ENCODE data around the gene C22orf39.

Gene C22orf39

GRCh38 chr22:19419464-19420178 lies 27.9 kb downstream of the C22orf39 start:
- peak in 3 of 11 experiments; percentile 13 to 50 (median 46); a peak in 4 of 22 replicates for TF ChIP-seq Cebpa-rat (IDR thresholded peaks at IDR 0.05)
- Histone ChIP-seq H3K9me3 (replicated peaks in 1 of 11) (peaks cover 0 to 18% (median 15%) of the 10 kb centered on the region in 11 experiments; a peak in 19 of 22 replicates), H3K27ac (peak overlapping the region in 8 of 11 experiments; percentile 35 to 83 (median 68); a peak in 16 of 22 replicates), H3K27me3 (no peaks in the 10 kb centered on the region), H3K4me3 (no peak overlapping the region), H3K36me3 (peaks cover 18 to 43% (median 34%) of the 10 kb centered on the region in 11 experiments), H3K4me1 (peaks cover 17 to 40% (median 27%) of the 10 kb centered on the region in 10 experiments), H4K20me1 (peaks cover 62 to 100% (median 90%) of the 10 kb centered on the region in 11 experiments), H3K4me2 (peak overlapping the region; percentile 46 to 69 (median 56)), H3K9ac (peak overlapping the region in 7 of 11 experiments; percentile 2 to 59 (median 44); a peak in 9 of 22 replicates)

- Histone ChIP-seq H4K20me1 (peaks cover 62 to 100% (median 90%) of the 10 kb centered on the region in 11 experiments), H3K27me3 (no peaks in the 10 kb centered on the region), H3K27ac (peak overlapping the region in 8 of 11 experiments; percentile 3 to 83 (median 68); a peak in 15 of 22 replicates), H3K9ac (peak overlapping the region in 6 of 11 experiments; percentile 13 to 59 (median 48); a peak in 7 of 22 replicates), H3K4me3 (no peak overlapping the region), H3K36me3 (peaks cover 15 to 43% (median 31%) of the 10 kb centered on the region in 11 experiments), H3K4me2 (peak overlapping the region; percentile 46 to 69 (median 56)), H3K4me1 (peaks cover 17 to 34% (median 27%) of the 10 kb centered on the region in 10 experiments), H3K9me3 (replicated peaks in 1 of 11) (peaks cover 0 to 18% (median 15%) of the 10 kb centered on the region in 11 experiments; a peak in 19 of 22 replicates)
- peak in 2 of 11 experiments; percentile 11 to 14; a peak in 1 of 22 replicates for TF ChIP-seq Cebpa-rat (IDR thresholded peaks at IDR 0.05)
Observed at GRCh38 chr22:19419086-19419463, 28.4 kb downstream of the C22orf39 start.

- no peak overlapping the region for H3K4me2 ChIP-seq
- TF ChIP-seq Cebpa-rat (IDR thresholded peaks at IDR 0.05): no peak
- peaks cover 0 to 18% (median 14%) of the 10 kb centered on the region in 11 experiments; a peak in 19 of 22 replicates for H3K9me3 ChIP-seq (replicated peaks in 1 of 11)
- no peaks in the 10 kb centered on the region for H3K27me3 ChIP-seq
- H3K27ac ChIP-seq: no peak overlapping the region
- H3K9ac ChIP-seq: no peak overlapping the region
- peaks cover 53 to 98% (median 82%) of the 10 kb centered on the region in 11 experiments for H4K20me1 ChIP-seq
- H3K4me1 ChIP-seq: peaks cover 0 to 9% (median 0%) of the 10 kb centered on the region in 10 experiments; a peak in 5 of 20 replicates
- H3K4me3 ChIP-seq: no peak overlapping the region
- peaks cover 45 to 84% (median 75%) of the 10 kb centered on the region in 11 experiments for H3K36me3 ChIP-seq
Observed at GRCh38 chr22:19412923-19413322, 34.6 kb downstream of the C22orf39 start.

- no peak overlapping the region for H3K4me3 ChIP-seq
- peaks cover 0 to 14% (median 10%) of the 10 kb centered on the region in 11 experiments; a peak in 19 of 22 replicates for H3K9me3 ChIP-seq (replicated peaks in 1 of 11)
- H4K20me1 ChIP-seq: peaks cover 57 to 98% (median 82%) of the 10 kb centered on the region in 11 experiments
- H3K27me3 ChIP-seq: no peaks in the 10 kb centered on the region
- H3K27ac ChIP-seq: no peak overlapping the region
- peaks cover 49 to 84% (median 75%) of the 10 kb centered on the region in 11 experiments for H3K36me3 ChIP-seq
- H3K9ac ChIP-seq: no peak overlapping the region
- H3K4me1 ChIP-seq: peaks cover 0 to 9% (median 0%) of the 10 kb centered on the region in 10 experiments; a peak in 5 of 20 replicates
- no peak overlapping the region for H3K4me2 ChIP-seq
- no peak for TF ChIP-seq Cebpa-rat (IDR thresholded peaks at IDR 0.05)
Observed at GRCh38 chr22:19412478-19412877, 35.0 kb downstream of the C22orf39 start.

DNA sequence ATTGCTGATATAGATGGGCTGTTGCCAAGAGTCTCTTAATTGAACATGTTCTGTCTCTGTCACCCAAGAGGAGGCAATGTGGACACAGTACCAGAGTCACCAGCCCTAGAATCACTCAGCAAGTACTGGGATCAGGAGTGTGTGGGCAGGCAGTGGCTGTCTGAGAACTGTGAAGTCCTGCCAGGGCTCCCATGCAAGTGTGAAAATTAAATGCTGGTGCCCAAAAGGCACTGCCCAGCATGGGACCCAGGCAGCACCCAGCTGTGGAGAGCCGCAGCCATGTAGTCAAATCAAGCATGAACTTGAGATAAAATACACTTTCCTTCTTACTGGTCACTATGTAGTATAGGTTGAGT lies 35.8 kb downstream of the C22orf39 start:
- H3K27ac ChIP-seq: no peak overlapping the region
- no peak overlapping the region for H3K4me3 ChIP-seq
- H4K20me1 ChIP-seq: peaks cover 57 to 96% (median 77%) of the 10 kb centered on the region in 11 experiments
- no peaks in the 10 kb centered on the region for H3K27me3 ChIP-seq
- H3K4me1 ChIP-seq: peaks cover 0 to 9% (median 0%) of the 10 kb centered on the region in 10 experiments; a peak in 5 of 20 replicates
- H3K4me2 ChIP-seq: no peak overlapping the region
- H3K36me3 ChIP-seq: peaks cover 53 to 84% (median 75%) of the 10 kb centered on the region in 11 experiments
- H3K9me3 ChIP-seq (replicated peaks in 1 of 11): peaks cover 0 to 6% (median 2%) of the 10 kb centered on the region in 11 experiments; a peak in 13 of 22 replicates
- H3K9ac ChIP-seq: no peak overlapping the region
- no peak for TF ChIP-seq Cebpa-rat (IDR thresholded peaks at IDR 0.05)

DNA sequence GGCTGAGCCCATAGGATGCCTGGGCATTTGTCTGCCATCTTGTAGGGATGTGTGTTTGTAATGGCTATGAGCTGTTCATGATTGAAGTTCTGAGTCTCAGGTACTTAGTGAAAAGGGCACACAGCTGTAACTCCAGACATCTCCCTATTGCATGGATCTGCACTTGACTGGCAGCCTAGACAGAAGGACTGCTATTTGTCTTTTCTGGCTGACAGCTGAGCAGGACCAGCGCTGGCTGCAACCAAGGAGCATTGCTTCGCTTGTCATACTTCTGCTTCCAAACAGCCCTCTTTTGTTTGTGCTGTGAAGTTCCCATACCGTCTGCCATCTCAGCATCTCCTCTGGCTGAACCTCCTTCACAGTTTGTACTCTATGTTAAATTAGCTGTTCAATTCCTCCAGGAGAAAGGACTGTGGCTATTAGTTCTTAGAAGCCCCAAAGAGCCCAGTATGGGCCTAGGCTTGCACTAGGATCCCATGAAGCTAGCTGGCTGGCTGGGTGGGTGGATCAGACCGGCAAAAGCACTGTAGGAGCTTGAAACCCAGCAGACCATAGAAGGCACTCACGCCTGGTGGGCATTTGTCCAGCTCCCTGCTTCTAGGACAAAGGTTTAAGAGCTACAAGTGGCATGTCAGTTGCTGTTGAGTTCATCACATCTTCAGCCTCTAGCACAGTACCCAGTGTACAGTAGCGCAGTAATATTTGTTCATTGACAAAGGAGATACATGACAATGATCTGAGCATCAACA lies 36.4 kb downstream of the C22orf39 start:
- no peak overlapping the region; a peak in 1 of 22 replicates for H3K9ac ChIP-seq
- H3K4me3 ChIP-seq: no peak overlapping the region
- no peak for TF ChIP-seq Cebpa-rat (IDR thresholded peaks at IDR 0.05)
- peaks cover 0 to under 1% (median 0%) of the 10 kb centered on the region in 11 experiments; a peak in 2 of 22 replicates for H3K9me3 ChIP-seq (replicated peaks in 1 of 11)
- H3K4me1 ChIP-seq: peaks cover 0 to 9% (median 0%) of the 10 kb centered on the region in 10 experiments; a peak in 5 of 20 replicates
- peaks cover 53 to 96% (median 75%) of the 10 kb centered on the region in 11 experiments for H4K20me1 ChIP-seq
- H3K27me3 ChIP-seq: no peaks in the 10 kb centered on the region
- no peak overlapping the region for H3K27ac ChIP-seq
- H3K4me2 ChIP-seq: no peak overlapping the region
- peaks cover 53 to 84% (median 75%) of the 10 kb centered on the region in 11 experiments for H3K36me3 ChIP-seq

- no peak overlapping the region for H3K4me3 ChIP-seq
- 0 out of 22 replicates have a peak overlapping the region, but pooled peaks of 1 of the 11 experiments have one; percentile 11 for H3K9ac ChIP-seq
- no peak overlapping the region for H3K4me2 ChIP-seq
- H3K27me3 ChIP-seq: no peaks in the 10 kb centered on the region
- H3K36me3 ChIP-seq: peaks cover 78 to 98% (median 90%) of the 10 kb centered on the region in 11 experiments
- peaks cover 0 to 4% (median 0%) of the 10 kb centered on the region in 10 experiments; a peak in 5 of 20 replicates for H3K4me1 ChIP-seq
- no peak for TF ChIP-seq Cebpa-rat (IDR thresholded peaks at IDR 0.05)
- no peaks in the 10 kb centered on the region for H3K9me3 ChIP-seq (replicated peaks in 1 of 11)
- H4K20me1 ChIP-seq: peaks cover 28 to 80% (median 44%) of the 10 kb centered on the region in 11 experiments
- no peak overlapping the region for H3K27ac ChIP-seq
Observed at GRCh38 chr22:19407649-19408606, 39.6 kb downstream of the C22orf39 start.

DNA sequence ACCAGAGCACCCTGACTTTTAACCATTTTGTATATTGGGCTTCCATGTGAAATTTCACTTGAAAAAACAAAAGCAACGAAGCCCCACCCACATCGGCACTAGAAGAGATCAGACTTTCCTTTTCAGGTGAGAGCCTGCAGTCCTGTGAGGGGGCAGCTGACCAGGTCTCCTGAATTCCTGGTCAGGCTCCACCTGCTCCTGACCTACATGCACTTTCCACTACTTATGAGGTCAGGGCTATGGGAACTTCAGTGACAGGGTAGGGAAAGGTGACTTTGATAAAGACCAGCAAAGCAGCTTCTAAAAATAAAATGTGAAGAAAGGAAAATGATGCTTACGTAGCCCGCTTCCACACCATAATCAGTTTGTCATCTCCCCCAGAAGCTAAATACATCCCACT lies 40.7 kb downstream of the C22orf39 start:
- Histone ChIP-seq H3K4me3 (no peak overlapping the region), H4K20me1 (peaks cover 17 to 71% (median 34%) of the 10 kb centered on the region in 11 experiments), H3K9me3 (replicated peaks in 1 of 11) (no peaks in the 10 kb centered on the region), H3K27me3 (no peaks in the 10 kb centered on the region), H3K4me2 (no peak overlapping the region), H3K27ac (no peak overlapping the region), H3K36me3 (peaks cover 85 to 98% (median 92%) of the 10 kb centered on the region in 11 experiments), H3K9ac (no peak overlapping the region), H3K4me1 (no peaks in the 10 kb centered on the region)
- TF ChIP-seq Cebpa-rat (IDR thresholded peaks at IDR 0.05): no peak

Measured in BLaER1 treated with 17β-estradiol and CSF1 and Interleukin-3, amounts not matched to agents 10 nM and 100 nM (cell line).